SK-N-SH treated with all-trans-retinoic acid at 6 μM for 48 hours (cell line): ENCODE measurements around the gene CCDC196.
"Not testable (repeated sequence)": the region's sequence is repeated elsewhere in the genome, so short reads cannot be mapped to it uniquely, and the experiment has no call there.

ENCODE experiments used
- ATAC-seq: fragments of 200-7000 bp; cut with Tn5 transposase; 3 replicates; pipeline ENCODE4 v1.9.1; 2020; ENCODE audit warnings: mild to moderate bottlenecking, moderate library complexity
- CREB5 ChIP-seq: fragments of 250-450 bp; sonication (Bioruptor Pico); IDR thresholded peaks from 2 replicates; pipeline ENCODE4 v1.5.1; 2020; ENCODE audit warnings: low read depth, mild to moderate bottlenecking, moderate library complexity
- PATZ1 ChIP-seq: fragments of 250-450 bp; sonication (Bioruptor Pico); IDR thresholded peaks from 2 replicates; pipeline ENCODE4 v1.8.0; 2020; ENCODE audit warnings: mild to moderate bottlenecking, moderate library complexity, borderline replicate concordance
- SNAI2 ChIP-seq: fragments of 250-450 bp; sonication (Bioruptor Pico); IDR thresholded peaks from 2 replicates; pipeline ENCODE4 v1.5.0; 2020; ENCODE audit warnings: mild to moderate bottlenecking, moderate library complexity
- ZC3H10 ChIP-seq: fragments of 250-450 bp; sonication (Bioruptor Pico); IDR thresholded peaks from 2 replicates; pipeline ENCODE4 v1.5.1; 2021; ENCODE audit warnings: mild to moderate bottlenecking, moderate library complexity
- ZNF8 ChIP-seq: fragments of 450-650 bp; formaldehyde crosslinking; IDR thresholded peaks from 2 replicates; pipeline ENCODE4 v1.5.0; 2020; ENCODE audit warnings: mild to moderate bottlenecking, moderate library complexity

Gene CCDC196

GRCh38 chr14:66543996-66544395, 57.8 kb downstream of the CCDC196 start:
- no peak for ATAC-seq
- TF ChIP-seq ZC3H10 (CRISPR knock-in tag) (no peak), ZNF8 (CRISPR knock-in tag) (no peak), CREB5 (no peak), SNAI2 (CRISPR knock-in tag) (no peak), PATZ1 (CRISPR knock-in tag) (no peak)

- ATAC-seq: not testable (repeated sequence)
These were observed 59.0 kb downstream of the CCDC196 start for GRCh38 chr14:66545191-66545590.

GRCh38 chr14:66545751-66546150, 59.6 kb downstream of the CCDC196 start:
- not testable (repeated sequence) for ATAC-seq
